ENCODE measurements around the gene OPRD1. TPM values are rescaled to one million over a fixed set of nuclear protein-coding genes. Genes with fewer than 3 reads are reported as not detected.

OPRD1 gene
- polyA plus RNA-seq, 4 donors, result 0.29 to 0.63 (median 0.35) TPM

DNA sequence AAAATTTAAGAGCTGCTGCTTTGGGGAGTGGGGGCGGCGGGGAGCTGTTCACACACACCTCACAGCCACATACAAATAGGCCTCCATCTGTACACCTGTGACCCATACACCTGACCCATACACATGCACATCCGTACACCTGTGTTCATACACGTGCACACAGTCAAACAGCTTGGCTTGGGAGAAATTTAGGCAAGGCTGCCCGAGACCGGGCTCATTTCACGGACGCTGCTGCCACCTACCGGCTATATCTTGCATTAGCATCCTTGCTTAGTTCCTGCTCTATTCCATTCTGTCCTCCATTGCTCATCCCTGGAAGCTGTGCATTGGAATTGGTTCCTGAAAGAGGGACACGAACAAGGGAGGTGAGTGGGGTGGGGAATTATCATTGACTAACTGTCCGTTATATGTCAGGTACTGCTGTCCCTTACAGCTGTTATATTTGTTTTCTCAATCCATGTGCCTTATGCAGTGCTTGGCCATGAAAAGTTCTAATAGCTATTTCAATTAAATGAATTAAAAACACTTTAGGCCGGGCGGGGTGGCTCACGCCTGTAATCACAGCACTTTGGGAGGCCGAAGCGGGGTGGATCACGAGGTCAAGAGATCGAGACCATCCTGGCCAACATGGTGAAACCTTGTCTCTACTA lies 65.3 kb downstream of the OPRD1 start:
- DNase-seq (ENCODE audit: low read depth in 4 of 4, low spot score in 3 of 4), result peak in 1 of 4 donors; percentile 61

- no peak for DNase-seq (ENCODE audit: low read depth in 4 of 4, low spot score in 3 of 4)
Measured at GRCh38 chr1:28878796-28879195, 66.8 kb downstream of the OPRD1 start.

- peak in 3 of 4 donors; percentile 64 to 77 (median 72) for DNase-seq (ENCODE audit: low read depth in 4 of 4, low spot score in 3 of 4)
Measured at GRCh38 chr1:28882009-28882628, 70.1 kb downstream of the OPRD1 start.

- no peak for DNase-seq (ENCODE audit: low read depth in 4 of 4, low spot score in 3 of 4)
Measured at GRCh38 chr1:28883242-28883616, 71.3 kb downstream of the OPRD1 start.

- DNase-seq (ENCODE audit: low read depth in 4 of 4, low spot score in 3 of 4), result no peak
Measured at GRCh38 chr1:28885472-28885877, 73.5 kb downstream of the OPRD1 start.

DNA sequence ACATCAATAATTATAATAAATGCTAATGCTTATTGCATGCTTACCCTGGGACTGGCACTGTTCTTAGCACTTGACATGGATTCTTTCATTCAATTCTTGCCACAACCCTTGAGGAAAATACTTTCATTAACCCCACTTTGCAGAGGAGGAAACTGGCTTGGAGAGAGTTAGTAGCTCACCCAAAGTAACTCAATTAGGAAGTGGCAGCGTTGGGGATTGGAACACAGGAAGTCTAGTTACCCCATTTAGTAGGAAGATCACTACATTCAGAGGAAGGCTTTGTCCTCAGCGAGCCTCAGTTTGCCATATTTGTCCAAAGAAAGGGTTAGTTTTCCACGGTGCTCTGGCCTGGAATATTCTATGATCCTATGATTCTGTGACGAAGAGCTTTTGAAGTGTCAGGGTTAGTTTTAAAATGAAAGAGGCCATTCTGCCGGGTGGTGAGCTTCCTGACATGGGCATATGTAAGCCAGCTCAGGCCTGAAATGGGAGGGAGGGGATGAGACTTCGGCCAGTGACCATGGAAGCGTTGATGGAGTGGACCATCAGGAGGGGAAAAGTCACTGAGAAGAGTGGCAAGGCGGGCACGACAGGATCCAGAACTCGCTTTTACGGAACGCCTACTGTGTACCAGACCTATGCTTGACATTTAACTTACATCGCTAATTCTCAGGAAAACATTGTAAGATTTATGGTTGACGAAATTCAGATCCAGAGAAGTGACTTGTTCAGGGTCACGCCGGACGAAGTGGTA lies 74.2 kb downstream of the OPRD1 start:
- DNase-seq (ENCODE audit: low read depth in 4 of 4, low spot score in 3 of 4), result no peak

DNA sequence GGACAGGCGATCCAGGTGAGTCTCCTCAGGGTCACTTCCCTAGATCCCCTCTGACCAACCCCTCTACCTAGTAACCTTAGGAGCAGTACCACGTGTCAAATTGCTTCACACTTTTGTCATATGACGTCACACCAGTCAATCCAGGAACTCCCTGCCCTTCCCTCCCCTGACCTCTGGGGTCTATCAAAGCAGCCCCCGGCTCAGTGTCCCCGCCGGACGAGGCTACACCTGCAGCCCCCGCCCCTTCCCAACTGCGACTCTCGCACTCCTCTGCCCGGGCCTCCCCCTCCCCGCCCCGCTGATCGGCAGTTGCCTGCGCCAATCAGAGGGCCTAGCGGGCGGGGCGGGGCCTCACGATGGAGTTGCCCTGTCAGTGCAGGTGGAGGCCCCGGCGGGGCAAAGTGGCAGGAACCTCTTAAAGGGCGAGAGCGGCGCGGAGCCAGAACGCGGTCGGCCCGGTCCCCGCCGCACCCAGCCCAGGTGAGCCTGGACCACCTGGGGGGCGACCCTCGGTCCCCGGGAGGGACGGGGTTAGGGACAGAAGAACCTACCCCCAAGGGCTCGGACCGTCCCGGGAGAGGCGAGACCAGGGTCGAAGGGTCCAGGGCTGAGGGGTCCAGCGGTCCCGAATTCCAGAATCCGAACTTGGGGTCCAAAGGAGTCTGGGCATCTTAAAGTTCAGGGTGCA lies 74.9 kb downstream of the OPRD1 start:
- peak in 2 of 4 donors; percentile 64 to 66 for DNase-seq (ENCODE audit: low read depth in 4 of 4, low spot score in 3 of 4)

DNA sequence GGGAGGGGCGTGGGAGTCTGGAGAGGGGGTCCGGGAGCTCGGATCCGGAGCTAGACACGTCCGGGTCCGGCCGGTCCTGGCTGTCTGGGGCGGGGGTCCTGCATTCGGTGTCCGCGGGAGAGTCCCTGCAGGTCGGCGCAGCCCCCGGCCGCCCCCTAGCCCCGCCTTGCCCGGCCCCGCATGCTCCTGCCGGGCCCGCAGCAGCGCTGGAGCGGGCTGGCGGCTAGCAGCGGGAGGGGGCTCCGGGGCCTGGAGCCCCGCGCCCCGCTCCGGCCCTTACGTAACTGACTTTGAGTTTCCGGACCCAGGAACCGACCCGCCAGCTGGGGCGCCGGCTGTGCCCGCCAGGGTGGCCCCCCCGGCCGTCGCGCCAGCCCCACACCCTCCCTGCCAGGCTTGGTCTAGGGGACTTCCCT lies 75.5 kb downstream of the OPRD1 start:
- no peak for DNase-seq (ENCODE audit: low read depth in 4 of 4, low spot score in 3 of 4)

GRCh38 chr1:28887835-28888682 lies 76.1 kb downstream of the OPRD1 start:
- no peak for DNase-seq (ENCODE audit: low read depth in 4 of 4, low spot score in 3 of 4)

- DNase-seq (ENCODE audit: low read depth in 4 of 4, low spot score in 3 of 4), result no peak
Measured at GRCh38 chr1:28888915-28889314, 76.9 kb downstream of the OPRD1 start.

GRCh38 chr1:28889357-28889756 lies 77.4 kb downstream of the OPRD1 start:
- no peak for DNase-seq (ENCODE audit: low read depth in 4 of 4, low spot score in 3 of 4)

DNA sequence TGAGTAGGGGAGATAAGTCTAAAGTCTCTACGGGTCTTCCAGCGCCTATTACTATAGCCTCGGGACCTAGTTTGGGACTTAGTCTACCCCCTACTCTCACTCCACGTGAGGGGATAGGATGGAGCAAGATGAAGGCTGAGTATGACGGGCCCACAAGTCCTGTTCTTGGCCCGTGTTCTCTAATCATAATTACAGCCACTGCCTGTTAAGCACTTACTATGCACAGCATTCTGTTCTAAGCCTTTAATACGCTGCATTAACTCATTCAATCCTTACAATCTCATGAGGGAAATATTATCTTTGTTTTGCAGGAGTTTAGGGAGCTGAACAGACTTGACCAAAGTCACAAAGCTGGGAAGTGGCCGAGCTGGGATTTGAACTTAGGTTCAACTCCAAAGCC lies 78.5 kb downstream of the OPRD1 start:
- no peak for DNase-seq (ENCODE audit: low read depth in 4 of 4, low spot score in 3 of 4)

DNA sequence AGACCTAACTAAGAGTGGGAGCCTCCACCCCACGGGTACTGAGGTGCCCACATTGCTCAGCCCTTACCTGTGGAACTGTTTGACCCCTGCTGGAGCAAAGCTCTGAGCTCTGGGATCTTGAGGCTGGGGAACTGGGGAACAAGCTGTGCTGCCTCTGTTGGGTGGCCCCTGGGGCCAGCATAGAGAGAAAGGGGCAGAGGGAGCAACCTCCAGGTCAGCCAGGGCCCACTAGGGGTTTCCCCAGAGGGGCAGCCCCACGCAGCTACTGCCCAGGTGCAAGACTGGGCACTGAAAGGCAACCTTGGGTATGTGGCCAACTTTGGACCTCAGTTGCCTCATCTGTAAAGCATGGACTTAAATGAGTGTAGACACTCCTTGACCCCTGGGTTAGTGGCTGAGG lies 78.9 kb downstream of the OPRD1 start:
- no peak for DNase-seq (ENCODE audit: low read depth in 4 of 4, low spot score in 3 of 4)

DNA sequence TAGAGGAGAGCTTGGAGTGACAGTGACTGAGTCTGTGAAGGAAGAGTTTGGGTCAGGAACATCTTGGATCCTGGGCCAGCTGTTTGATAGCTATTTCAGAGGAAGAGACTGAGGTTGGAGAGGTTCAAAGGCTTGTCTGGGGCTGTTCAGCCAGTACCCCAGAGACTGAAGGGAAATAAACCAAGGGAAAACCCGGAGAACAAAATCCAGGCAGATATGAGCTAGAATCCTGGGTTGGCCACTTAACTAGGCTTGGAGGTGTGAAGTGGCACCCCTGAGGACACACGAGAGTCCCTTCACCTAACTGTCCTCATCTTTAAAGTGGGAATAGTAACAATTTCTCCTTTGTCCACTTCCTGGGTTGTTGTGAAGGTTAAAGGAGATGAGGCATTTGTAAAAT lies 79.3 kb downstream of the OPRD1 start:
- no peak for DNase-seq (ENCODE audit: low read depth in 4 of 4, low spot score in 3 of 4)

DNA sequence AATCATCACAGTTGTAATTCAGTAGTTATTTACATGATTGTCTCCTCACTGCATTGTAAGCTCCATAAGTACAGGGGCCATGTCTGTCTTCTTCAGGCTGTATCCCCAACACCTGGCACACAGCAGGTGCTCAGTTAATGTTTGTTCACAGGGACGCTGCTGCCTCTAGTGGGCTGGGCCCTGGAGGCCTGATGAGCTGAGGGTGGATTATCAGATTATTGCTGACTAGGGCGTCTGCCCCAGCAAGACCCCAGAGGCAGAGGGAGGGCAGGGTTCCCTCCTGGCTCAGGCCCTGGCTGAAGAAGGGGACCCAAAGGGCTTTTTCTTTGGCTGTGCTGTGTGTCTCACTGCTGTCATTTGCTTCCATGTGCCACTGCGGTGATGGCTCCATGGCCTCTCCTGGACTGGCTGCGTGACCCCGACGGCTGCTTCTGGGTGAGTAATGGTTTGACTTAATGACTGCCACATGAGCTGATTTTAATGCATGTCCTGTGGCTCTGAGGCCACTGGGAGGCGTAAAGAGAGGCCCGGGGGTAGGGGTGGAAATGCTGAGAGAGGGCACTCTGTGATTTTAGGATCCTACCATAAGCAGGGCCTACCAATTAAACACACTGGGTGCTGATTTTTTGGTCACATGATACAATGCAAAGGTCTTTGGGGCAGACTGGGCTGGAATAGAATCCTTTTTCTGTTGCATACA lies 81.6 kb downstream of the OPRD1 start:
- no peak for DNase-seq (ENCODE audit: low read depth in 4 of 4, low spot score in 3 of 4)

DNA sequence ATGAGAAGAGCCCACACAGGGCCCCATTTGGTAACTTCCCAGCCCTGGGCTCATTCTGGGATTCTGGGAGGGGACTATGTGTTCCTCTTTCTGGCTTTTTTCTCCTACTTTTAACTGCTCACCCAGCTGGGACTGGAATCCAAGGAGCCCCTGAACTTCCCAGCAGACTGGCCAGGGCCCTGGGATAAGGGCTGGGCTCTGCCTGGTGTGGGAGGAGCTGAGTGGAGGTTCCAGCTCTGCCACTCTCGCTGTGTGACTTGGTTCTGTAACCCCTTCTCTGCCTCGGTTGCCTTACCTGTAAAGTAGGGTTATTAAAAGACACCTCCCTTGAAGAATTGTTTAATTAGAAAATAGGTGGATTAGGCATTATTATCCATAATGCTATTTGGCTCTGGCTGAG lies 82.8 kb downstream of the OPRD1 start:
- no peak for DNase-seq (ENCODE audit: low read depth in 4 of 4, low spot score in 3 of 4)

- no peak for DNase-seq (ENCODE audit: low read depth in 4 of 4, low spot score in 3 of 4)
Measured at GRCh38 chr1:28895896-28896608, 84.1 kb downstream of the OPRD1 start.

DNA sequence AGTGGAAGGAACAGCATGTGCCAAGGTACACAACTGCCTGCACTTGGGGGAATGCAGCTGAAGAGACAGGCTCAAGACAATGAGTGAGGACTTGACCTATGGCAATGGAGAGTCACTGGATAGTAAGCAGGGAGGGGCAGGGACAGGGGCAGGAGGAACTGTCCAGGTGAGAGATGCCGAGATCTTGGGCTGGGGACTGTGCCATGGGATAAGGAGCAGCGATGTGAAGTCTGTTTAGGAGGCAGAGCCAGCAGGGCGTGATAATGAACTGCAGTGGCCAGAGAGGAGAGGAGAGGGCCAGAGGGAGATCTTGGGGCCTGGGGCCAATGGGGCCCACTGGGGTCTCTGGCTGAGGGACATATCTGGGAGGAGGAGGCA lies 84.6 kb downstream of the OPRD1 start:
- no peak for DNase-seq (ENCODE audit: low read depth in 4 of 4, low spot score in 3 of 4)

GRCh38 chr1:28897789-28898188 lies 85.8 kb downstream of the OPRD1 start:
- DNase-seq (ENCODE audit: low read depth in 4 of 4, low spot score in 3 of 4), result no peak
